Inflammatory macrophage treated with lipopolysaccharide for 1 hour (primary cell): ENCODE results near the gene PNMA8C.
"Not testable (repeated sequence)": the region's sequence is repeated elsewhere in the genome, so short reads cannot be mapped to it uniquely, and the experiment has no call there.

Experiments
- DNase-seq, 2 donors: peaks; one replicate each; pipeline ENCODE4 v3.0.0-alpha.2; 2020 to 2022

The PNMA8C gene

GRCh38 chr19:46388311-46389095, 40.2 kb downstream of the PNMA8C start:
- DNase-seq = no peak

DNA sequence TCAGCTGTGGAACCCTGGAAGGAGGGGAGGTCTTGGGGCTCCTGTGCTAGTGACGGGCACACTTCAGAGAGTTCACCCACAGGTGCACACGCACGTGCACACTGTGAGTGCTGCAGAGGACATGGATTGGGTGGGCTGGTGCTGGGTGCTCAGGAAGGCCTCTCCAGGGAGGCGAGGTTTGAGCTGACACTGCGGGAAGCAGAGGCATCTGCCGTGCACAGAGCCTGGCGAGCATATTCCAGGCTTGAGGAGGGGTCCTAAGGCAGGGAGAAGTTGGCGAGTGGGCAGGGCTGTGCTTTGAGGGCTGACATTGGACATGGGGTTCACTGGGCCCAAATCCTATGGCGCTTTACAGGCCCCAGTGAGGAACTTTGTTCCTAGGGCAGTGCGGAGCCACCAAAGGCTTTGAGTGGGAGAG, 41.0 kb downstream of the PNMA8C start:
- DNase-seq = no peak

GRCh38 chr19:46386996-46387712, 41.6 kb downstream of the PNMA8C start:
- no peak for DNase-seq

GRCh38 chr19:46386151-46386550, 42.6 kb downstream of the PNMA8C start:
- DNase-seq = no peak

- no peak for DNase-seq
Observed at GRCh38 chr19:46385636-46386035, 43.1 kb downstream of the PNMA8C start.

- DNase-seq = no peak
Observed at GRCh38 chr19:46384396-46384795, 44.3 kb downstream of the PNMA8C start.

DNA sequence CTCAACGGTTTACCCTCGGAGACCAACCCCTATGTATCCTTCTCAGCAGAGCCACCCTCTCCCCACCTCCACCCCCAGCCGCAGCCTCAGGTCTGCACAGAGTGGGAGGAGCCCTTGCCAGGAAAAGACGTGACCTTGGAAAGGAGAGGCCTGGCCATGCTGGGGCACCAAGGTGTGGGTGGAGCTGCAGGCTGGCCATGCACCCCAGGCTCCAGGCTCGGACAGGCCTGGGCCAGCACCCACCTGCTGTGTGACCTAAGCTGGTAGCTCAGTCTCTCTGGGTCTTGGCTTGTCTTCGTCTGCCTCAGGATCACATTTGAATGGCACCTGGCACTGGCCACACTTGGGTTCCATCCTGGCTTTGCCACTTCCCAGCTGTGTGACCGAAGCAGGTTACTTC, 44.9 kb downstream of the PNMA8C start:
- DNase-seq = no peak

GRCh38 chr19:46383171-46383815, 45.4 kb downstream of the PNMA8C start:
- no peak for DNase-seq

DNA sequence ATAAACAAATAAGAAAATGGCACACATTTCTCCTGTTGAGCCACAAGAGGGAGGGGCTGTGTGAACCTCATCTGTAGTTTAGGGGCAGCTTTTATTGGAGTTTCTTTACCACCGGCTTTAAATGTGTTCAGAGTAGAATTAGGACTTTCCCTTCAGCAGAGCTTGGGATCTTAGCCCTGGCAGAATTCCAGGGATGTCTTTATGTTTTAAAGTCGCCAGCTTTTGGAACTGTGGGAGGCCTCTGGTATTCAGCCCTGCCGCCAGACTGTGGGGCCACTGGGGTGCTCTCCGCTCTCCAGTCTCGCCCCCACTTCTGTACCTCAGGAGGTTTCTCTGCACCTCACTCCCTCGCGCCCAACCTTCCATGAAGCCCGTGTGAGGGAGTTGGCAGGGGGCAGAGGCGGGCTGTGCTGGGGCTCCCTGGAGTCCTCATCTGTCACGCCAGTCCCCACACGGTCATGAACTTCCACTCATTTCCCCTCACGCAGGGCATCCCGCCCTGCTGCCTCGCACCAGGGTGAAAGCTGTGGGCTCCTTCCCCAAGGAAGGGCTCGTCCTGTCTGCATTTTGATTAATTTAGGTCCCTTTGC, 46.9 kb downstream of the PNMA8C start:
- no peak for DNase-seq

- DNase-seq = no peak
Observed at GRCh38 chr19:46381346-46381745, 47.4 kb downstream of the PNMA8C start.

GRCh38 chr19:46380690-46381089, 48.0 kb downstream of the PNMA8C start:
- DNase-seq = no peak

DNA sequence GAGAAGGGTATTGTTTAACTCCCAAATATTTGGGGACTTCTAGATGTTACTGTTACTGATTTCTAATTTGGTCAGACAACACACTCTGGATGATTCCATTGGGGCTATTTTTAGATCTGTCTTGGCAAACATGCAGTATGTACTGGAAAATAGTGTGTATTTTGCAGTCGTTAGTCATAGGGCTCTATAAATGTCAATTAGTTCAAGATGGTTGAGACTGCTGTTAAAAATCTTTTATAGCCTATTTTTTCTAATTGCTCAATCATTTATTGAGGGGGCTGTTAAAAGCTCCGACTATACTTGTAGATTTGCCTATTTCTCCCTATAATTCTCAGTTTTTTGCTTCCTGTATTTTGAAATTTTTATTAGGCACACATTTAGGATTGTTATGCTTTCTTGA, 50.5 kb downstream of the PNMA8C start:
- DNase-seq = no peak

DNA sequence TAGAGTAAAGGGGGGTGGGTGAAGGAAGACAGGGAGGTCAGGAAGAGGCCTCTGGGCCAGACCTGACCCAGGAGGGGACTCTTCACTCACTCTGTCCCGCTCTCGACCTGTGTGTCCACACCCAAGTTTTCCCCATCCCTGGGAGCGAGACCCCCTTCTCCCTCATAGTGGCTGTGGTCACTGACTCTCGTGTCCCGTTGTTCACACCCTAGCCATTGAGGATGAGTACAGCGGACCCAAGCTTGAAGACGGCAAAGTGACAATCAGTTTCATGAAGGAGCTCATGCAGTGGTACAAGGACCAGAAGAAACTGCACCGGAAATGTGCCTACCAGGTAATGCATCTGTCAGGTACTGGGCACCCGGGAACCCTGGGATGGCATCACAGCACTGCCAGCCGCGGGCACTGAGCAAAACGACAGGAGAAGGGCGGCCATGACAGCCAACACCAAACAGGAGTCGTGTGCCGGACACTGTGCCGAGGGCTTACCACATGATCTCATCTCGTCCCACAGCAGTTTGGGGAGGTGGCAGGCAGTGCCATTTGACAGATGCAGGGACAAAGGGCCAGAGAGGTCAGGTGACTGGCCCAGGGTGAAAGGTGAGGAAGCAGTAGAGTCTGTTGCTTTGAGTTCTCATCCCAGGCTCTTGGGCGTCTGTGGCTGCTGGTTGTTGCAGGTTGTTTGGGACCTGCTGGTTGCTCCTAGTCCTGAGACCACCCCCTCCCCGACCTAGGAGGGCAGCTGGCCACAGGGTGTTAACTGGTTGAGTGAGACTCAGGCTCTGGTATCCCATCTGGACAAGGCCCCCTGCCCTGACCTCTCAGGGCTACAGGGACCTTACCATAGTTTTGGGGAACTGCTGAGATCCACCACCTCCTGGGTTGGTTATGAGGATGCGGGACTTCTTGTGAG, 52.2 kb downstream of the PNMA8C start:
- no peak for DNase-seq

DNA sequence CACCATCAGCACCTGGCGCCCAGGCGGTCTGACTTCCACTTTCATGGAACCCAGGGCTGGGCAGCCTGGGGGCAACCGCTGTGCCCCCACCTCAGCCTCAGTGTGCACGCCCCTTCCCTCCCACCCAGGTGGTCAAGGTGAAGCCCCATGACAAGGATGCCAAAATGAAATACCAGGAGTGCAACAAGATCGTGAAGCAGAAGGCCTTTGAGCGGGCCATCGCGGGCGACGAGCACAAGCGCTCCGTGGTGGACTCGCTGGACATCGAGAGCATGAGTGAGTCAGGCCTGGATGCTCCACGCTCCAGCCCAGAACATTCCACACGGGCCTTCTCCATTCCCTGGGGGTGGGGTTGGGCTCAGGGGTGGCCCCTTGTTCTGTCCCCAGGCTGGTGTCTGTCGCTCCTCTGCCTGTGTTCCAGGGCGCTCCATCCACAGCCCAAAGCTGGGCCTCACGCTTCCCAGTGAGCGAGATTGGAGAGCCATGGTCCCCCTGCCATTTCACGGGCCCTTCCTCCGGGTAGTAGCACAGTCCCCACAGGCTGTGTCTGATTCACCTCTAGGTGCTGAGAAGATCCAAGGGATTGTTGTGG, 53.2 kb downstream of the PNMA8C start:
- not testable (repeated sequence) for DNase-seq
